ENCODE measurements around the gene UNC80. TPM values are rescaled to one million over a fixed set of nuclear protein-coding genes. Genes with fewer than 3 reads are reported as not detected.

UNC80 gene
- total RNA-seq, 2 experiments from 2014 or later, result not detected

Other genes with a start within 250 kb of the UNC80 start
- 10 to 100 TPM; 57.7 to 59.3 TPM for gene RPE, start 230.8 kb downstream of the UNC80 start, total RNA-seq